GM12878 (cell line): ENCODE data around the gene RALGDS. TPM values are rescaled to one million over a fixed set of nuclear protein-coding genes. Genes with fewer than 3 reads are reported as not detected.

Experiments used
- ATAC-seq: fragments of 200-7000 bp; cut with Tn5 transposase; 3 replicates; pipeline ENCODE4 v1.9.1; 2020; ENCODE audit warnings: mild to moderate bottlenecking, moderate library complexity
- BruUV-seq: library from RNA; stranded (reverse); fragments of 400-500 nt; replicated peaks from 2 replicates; lab custom pipeline; 2021; lab: Mats Ljungman, UMichigan
- CTCF ChIA-PET: fragments of 300-600 bp; sonication (Branson Sonifier 250); formaldehyde crosslinking; extraction: SDS; loops from one replicate; lab custom pipeline; 2021; ENCODE audit warnings: inconsistent platforms; lab: Yijun Ruan, JAX
- POLR2A ChIA-PET: fragments of 350-600 bp; formaldehyde crosslinking; extraction: SDS; loops from one replicate; lab custom pipeline; 2021; ENCODE audit warnings: inconsistent platforms; lab: Charles Lee
- RAD21 ChIA-PET: fragments of 300-600 bp; sonication (Branson Sonifier 250); formaldehyde crosslinking; loops from one replicate; lab custom pipeline; 2023; ENCODE audit warnings: antibody characterized with exemption; ENCODE audit not compliant: unreplicated experiment; lab: Charles Lee
- SMC1A ChIA-PET: fragments of 300-600 bp; sonication (Branson Sonifier 250); formaldehyde crosslinking; loops from one replicate; lab custom pipeline; 2023; ENCODE audit not compliant: unreplicated experiment, uncharacterized antibody; lab: Charles Lee
- DNase-seq: peaks from one replicate; pipeline ENCODE4 v3.0.0-alpha.2; 2011; ENCODE audit warnings: low read depth, low spot score
- FAIRE-seq: peaks from 3 replicates; lab custom pipeline; 2011; peaks lifted over from hg19 to GRCh38; lab: Jason Lieb, UNC
- H2AFZ ChIP-seq: 2 replicates; pipeline ENCODE4 v1.6.0; 2011; ENCODE audit warnings: low read depth, low read length, control low read depth; ENCODE audit not compliant: control insufficient read depth
- H3K27ac ChIP-seq: 2 replicates; pipeline ENCODE4 v1.5.1; 2011; ENCODE audit warnings: control low read depth; ENCODE audit not compliant: control insufficient read depth, insufficient read depth
- H3K27me3 ChIP-seq, 2 experiments: replicated peaks in 1 of 2; 2 replicates each; pipeline versions ENCODE4 v1.6.0 to v1.6.1; 2011; ENCODE audit warnings: low read length in 1 of 2; ENCODE audit not compliant: control insufficient read depth in 2 of 2, insufficient read depth in 2 of 2
- H3K36me3 ChIP-seq, 2 experiments: 2 replicates each; pipeline ENCODE4 v1.5.1; 2011; ENCODE audit warnings: low read length in 1 of 2; ENCODE audit not compliant: control insufficient read depth in 2 of 2, insufficient read depth in 2 of 2
- H3K4me1 ChIP-seq: 2 replicates; pipeline ENCODE4 v1.6.1; 2011; ENCODE audit warnings: mild to moderate bottlenecking, low read length, moderate library complexity, mixed read lengths; ENCODE audit not compliant: control insufficient read depth, insufficient read depth
- H3K4me2 ChIP-seq: 2 replicates; pipeline ENCODE4 v1.6.0; 2011; ENCODE audit warnings: control low read depth; ENCODE audit not compliant: control insufficient read depth, insufficient read depth
- H3K4me3 ChIP-seq: fragments of 200-600 bp; sonication (generic); 2 replicates; pipeline ENCODE4 v1.5.1; 2016
- H3K79me2 ChIP-seq: 2 replicates; pipeline ENCODE4 v1.6.0; 2011; ENCODE audit warnings: low read length; ENCODE audit not compliant: control insufficient read depth, insufficient read depth
- H3K9ac ChIP-seq: 2 replicates; pipeline ENCODE4 v1.8.0; 2011; ENCODE audit warnings: low read length, control low read depth, mixed read lengths; ENCODE audit not compliant: control insufficient read depth, insufficient read depth
- H3K9me3 ChIP-seq: replicated peaks from 3 replicates; pipeline ENCODE4 v1.5.1; 2011; ENCODE audit warnings: mild to moderate bottlenecking, low read length; ENCODE audit not compliant: control insufficient read depth, insufficient read depth
- H4K20me1 ChIP-seq: 2 replicates; pipeline ENCODE4 v1.6.0; 2011; ENCODE audit not compliant: control insufficient read depth, insufficient read depth
- ATF7 ChIP-seq: fragments of 450-650 bp; IDR thresholded peaks from 2 replicates; pipeline ENCODE4 v1.6.1; 2016; ENCODE audit warnings: low read depth, mild to moderate bottlenecking
- CTCF ChIP-seq, 3 experiments: IDR thresholded peaks in 2 of 3; conservative IDR thresholded peaks in 1 of 3; 2 replicates each; pipeline ENCODE4 v1.5.1; 2011; ENCODE audit warnings: low read depth in 3 of 3, low read length in 3 of 3, mild to moderate bottlenecking in 3 of 3, control low read depth in 2 of 3, moderate library complexity in 2 of 3, inconsistent platforms in 1 of 3, mixed read lengths in 1 of 3; ENCODE audit not compliant: control insufficient read depth in 2 of 3, insufficient read depth in 1 of 3; ENCODE audit errors: extremely low read depth in 1 of 3
- IKZF2 ChIP-seq, 2 experiments: fragments of 450-650 bp; IDR thresholded peaks; 2 replicates each; pipeline ENCODE4 v1.6.1; 2017; ENCODE audit warnings: mild to moderate bottlenecking in 2 of 2, moderate library complexity in 2 of 2
- KAT2A ChIP-seq: conservative IDR thresholded peaks from 2 replicates; pipeline ENCODE4 v1.6.1; 2011; ENCODE audit warnings: low read depth, low read length; ENCODE audit not compliant: control insufficient read depth
- NFXL1 ChIP-seq: fragments of 450-650 bp; IDR thresholded peaks from 2 replicates; pipeline ENCODE4 v1.6.1; 2017; ENCODE audit warnings: antibody characterized with exemption, mild to moderate bottlenecking, borderline replicate concordance
- NR2F1 ChIP-seq: fragments of 450-650 bp; conservative IDR thresholded peaks from 2 replicates; pipeline ENCODE4 v1.6.1; 2017; ENCODE audit warnings: mild to moderate bottlenecking
- RUNX3 ChIP-seq: IDR thresholded peaks from 2 replicates; pipeline ENCODE4 v1.6.1; 2012; ENCODE audit warnings: low read length, inconsistent platforms
- SREBF1 ChIP-seq: IDR thresholded peaks from 2 replicates; pipeline ENCODE4 v1.6.1; 2012; ENCODE audit warnings: mild to moderate bottlenecking, low read length
- SUZ12 ChIP-seq: fragments of 200-600 bp; sonication (generic); IDR thresholded peaks from one replicate; pipeline ENCODE4 v1.6.1; 2018; ENCODE audit warnings: antibody characterized with exemption, mild to moderate bottlenecking; ENCODE audit not compliant: unreplicated experiment
- ZSCAN29 ChIP-seq: fragments of 450-650 bp; IDR thresholded peaks from 2 replicates; pipeline ENCODE4 v1.6.1; 2017; ENCODE audit warnings: mild to moderate bottlenecking, moderate library complexity
- WGBS: methylation state at CpG from one replicate; pipeline ENCODE4 v1.1.6; 2016; ENCODE audit warnings: low lambda C conversion rate; ENCODE audit not compliant: insufficient replicate concordance, insufficient coverage; ENCODE audit errors: missing lambda C conversion rate; 5-methylcytosine and 5-hydroxymethylcytosine counted together
- in situ Hi-C: fragments of 300-500 bp; cut with MboI; formaldehyde crosslinking; loops from 9 replicates; pipeline ENCODE4 v1.14.3; 2018; ENCODE audit warnings: mixed read lengths
- intact Hi-C: fragments of 100-400 bp; cut with micrococcal nuclease; formaldehyde crosslinking; loops from one replicate; pipeline ENCODE4 v1.14.2; 2022; ENCODE audit not compliant: unreplicated experiment
- polyA plus RNA-seq, 11 experiments: library from polyadenylated mRNA; depleted of rRNA in 4 of 11; unstranded in 6 of 11; stranded (reverse) in 5 of 11; fragments of >200 nt; fragmentation: Nextera tagmentation in 4 of 11; fragmentation: Illumina TruSeq in 1 of 11; extraction: Ambion mirVana in 4 of 11; extraction: Trizol in 1 of 11; gene quantifications; 1 replicate in 1 of 11; 2 replicates in 10 of 11; pipeline versions ENCODE4 v1.2.1 to v1.2.3, GENCODE V29; 2011 to 2016; ENCODE audit warnings: inconsistent platforms in 2 of 11, missing spikeins in 2 of 11, low read depth in 1 of 11
- total RNA-seq, 4 experiments: library from RNA; depleted of rRNA in 3 of 4; stranded (reverse); fragments of >200 nt in 3 of 4; fragmentation: Illumina TruSeq in 1 of 4; extraction: Trizol in 1 of 4; gene quantifications; 2 replicates each; pipeline versions ENCODE4 v1.2.1 to v1.2.3, GENCODE V29; 2013 to 2021
- TF ChIP-seq, protein P1 (sequence below): IDR thresholded peaks from 2 replicates; pipeline ENCODE4 v1.6.1; 2011; ENCODE audit warnings: borderline replicate concordance, low read depth, mild to moderate bottlenecking, moderate library complexity, low read length; ENCODE audit not compliant: insufficient read depth, poor library complexity, severe bottlenecking

The RALGDS gene
- total and polyA plus RNA-seq, 10 of the 15 experiments (the other 5 are each of a cell fraction or from before 2014, with no cell fraction given): 1.3 to 48.6 (median 21.2) TPM

DNA sequence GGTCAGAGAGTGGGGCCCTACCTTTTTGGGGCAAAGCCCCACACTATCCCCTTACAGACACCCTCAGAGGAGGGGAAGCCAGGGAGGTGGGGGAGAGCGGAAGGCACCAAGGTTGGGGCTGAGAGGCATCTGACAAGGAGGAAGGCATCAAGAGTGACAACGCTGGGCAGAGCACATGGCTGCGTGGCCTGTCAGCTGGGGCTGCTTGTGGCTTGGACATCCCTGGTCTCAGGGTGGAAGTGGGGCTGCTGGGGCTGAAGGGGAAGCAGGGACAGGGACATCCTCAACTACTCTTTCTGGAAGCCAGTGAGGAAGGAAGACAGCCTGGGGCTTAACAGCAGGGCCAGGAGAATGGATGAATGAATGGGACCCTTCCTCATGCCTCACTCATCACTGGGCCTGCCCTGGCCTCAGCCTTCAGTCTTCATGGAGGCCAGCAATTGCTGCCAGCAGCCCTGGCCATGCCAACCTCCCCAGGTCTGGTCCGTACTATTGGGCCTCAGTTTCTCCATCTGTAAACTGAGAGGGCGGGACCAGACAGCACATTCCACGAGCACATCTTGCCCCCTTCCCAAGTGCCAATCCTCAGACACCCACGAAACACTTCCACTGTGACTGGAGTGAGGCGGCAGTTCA is 993 bp upstream of the RALGDS start:
- FAIRE-seq: no peak
- POLR2A ChIA-PET: interaction anchor here (1.2 to 4.0 kb wide), 4 partner anchors 9 to 26 kb away, joined by 3 to 18 read pairs (median 6); no protein-coding TSS in a partner anchor
- Histone ChIP-seq H3K4me3 (no peak overlapping the region), H3K9me3 (no peaks in the 10 kb centered on the region), H3K27me3 (no peaks in the 10 kb centered on the region), H3K27ac (peak overlapping the region; percentile 81), H3K4me2 (peak overlapping the region; percentile 94), H2AFZ (no peak overlapping the region), H3K9ac (peak overlapping the region; percentile 61; the same call in 1 of the 2 replicates), H3K4me1 (peaks cover 53% of the 10 kb centered on the region), H3K79me2 (peaks cover 43% of the 10 kb centered on the region), H4K20me1 (no peaks in the 10 kb centered on the region; the same call in 1 of the 2 replicates), H3K36me3 (no peaks in the 10 kb centered on the region; a peak in 1 of 4 replicates)
- in situ Hi-C loops: no loop called here
- intact Hi-C loops: loop anchor here (1.0 kb wide), 1 partner anchor 27 kb away; no protein-coding TSS in a partner anchor
- DNase-seq: no peak
- TF ChIP-seq ATF7: 0 out of 2 replicates have a peak, but pooled peaks have one; percentile 9
- no peak for TF ChIP-seq KAT2A
- CTCF ChIA-PET: interaction anchor here (22.5 kb wide), 1 partner anchor 24 kb away, joined by 401 read pairs; no protein-coding TSS in a partner anchor
- SMC1A ChIA-PET: interaction anchor here (2.1 kb wide), 1 partner anchor 22 kb away, joined by 6 read pairs; no protein-coding TSS in a partner anchor
- RAD21 ChIA-PET: interaction anchor here (14.4 kb wide), 1 partner anchor 24 kb away, joined by 219 read pairs; no protein-coding TSS in a partner anchor
- no TSS peak for BruUV-seq
- no peak for ATAC-seq
- 82% methylated on average over 8 of the region's 8 CpGs for WGBS

DNA sequence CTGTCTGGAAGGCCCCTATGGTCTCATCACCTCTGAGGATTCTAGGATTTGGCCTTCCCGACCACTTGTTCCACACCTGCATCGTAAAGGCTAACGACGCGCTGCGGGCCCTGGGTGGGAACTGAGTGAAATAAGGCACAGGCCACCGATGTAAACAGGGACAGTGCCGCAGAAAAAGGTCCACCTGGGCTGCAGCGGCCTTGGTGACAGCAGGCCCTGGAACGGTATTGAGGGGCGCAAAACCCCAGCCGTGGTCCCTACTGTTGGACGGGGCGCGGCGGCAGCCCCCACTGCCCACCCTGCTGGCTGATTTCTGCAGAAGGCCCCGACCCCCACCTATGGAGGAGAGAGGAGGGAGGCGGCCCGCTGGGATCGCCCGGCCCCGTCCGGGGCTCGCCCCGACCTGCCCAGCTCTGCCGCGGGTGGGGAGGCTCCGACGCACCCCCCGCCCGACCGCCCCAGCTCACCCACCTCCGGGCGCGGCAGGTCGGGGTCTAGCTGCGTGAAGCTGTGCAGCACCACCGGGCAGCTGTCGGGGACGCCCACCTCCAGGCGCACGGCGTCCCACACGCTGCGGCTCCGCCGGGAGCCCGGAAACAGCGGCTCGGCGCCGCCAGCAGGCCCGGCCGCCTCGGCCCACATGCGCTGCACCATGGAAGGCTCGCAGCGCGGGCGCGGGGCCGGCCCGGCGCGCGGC is 391 bp downstream of the RALGDS start:
- FAIRE-seq: no peak
- intact Hi-C loops: loop anchor here (1.0 kb wide), 1 partner anchor 29 kb away; no protein-coding TSS in a partner anchor
- Histone ChIP-seq H3K4me1 (peaks cover 55% of the 10 kb centered on the region), H3K4me2 (peak overlapping the region; percentile 82), H2AFZ (no peak overlapping the region; the same call in 1 of the 2 replicates), H3K36me3 (no peaks in the 10 kb centered on the region; a peak in 1 of 4 replicates), H3K9me3 (no peaks in the 10 kb centered on the region), H3K4me3 (peak overlapping the region; percentile 91), H3K79me2 (peaks cover 49% of the 10 kb centered on the region), H3K27me3 (no peaks in the 10 kb centered on the region), H4K20me1 (no peaks in the 10 kb centered on the region; the same call in 1 of the 2 replicates), H3K27ac (peak overlapping the region; percentile 28), H3K9ac (peak overlapping the region; percentile 73)
- no TSS peak for BruUV-seq
- 2% methylated on average over 46 of the region's 66 CpGs for WGBS
- ChIA-PET POLR2A (interaction anchor here (1.2 to 4.0 kb wide), 2 partner anchors 10 to 28 kb away, joined by 4 to 18 read pairs; no protein-coding TSS in a partner anchor), CTCF (interaction anchor here (22.5 kb wide), 1 partner anchor 26 kb away, joined by 401 read pairs; no protein-coding TSS in a partner anchor), RAD21 (interaction anchor here (14.4 kb wide), 1 partner anchor 25 kb away, joined by 219 read pairs; no protein-coding TSS in a partner anchor), SMC1A (no interaction called here)
- DNase-seq: no peak
- peak; percentile 2 for ATAC-seq
- in situ Hi-C loops: no loop called here
- TF ChIP-seq NR2F1: no peak
- TF ChIP-seq SREBF1: no peak
- no peak for TF ChIP-seq NFXL1
- TF ChIP-seq IKZF2 (IDR thresholded peaks at IDR 0.05): no peak
- TF ChIP-seq RUNX3: no peak
- no peak for TF ChIP-seq CTCF (IDR thresholded peaks at IDR 0.05 in 2 of 3, conservative IDR thresholded peaks at IDR 0.05 in 1 of 3; ENCODE audit: control insufficient read depth in 2 of 3, extremely low read depth in 1 of 3, insufficient read depth in 1 of 3, low read depth in 3 of 3, low read length in 3 of 3)
- TF ChIP-seq, protein P1, sequence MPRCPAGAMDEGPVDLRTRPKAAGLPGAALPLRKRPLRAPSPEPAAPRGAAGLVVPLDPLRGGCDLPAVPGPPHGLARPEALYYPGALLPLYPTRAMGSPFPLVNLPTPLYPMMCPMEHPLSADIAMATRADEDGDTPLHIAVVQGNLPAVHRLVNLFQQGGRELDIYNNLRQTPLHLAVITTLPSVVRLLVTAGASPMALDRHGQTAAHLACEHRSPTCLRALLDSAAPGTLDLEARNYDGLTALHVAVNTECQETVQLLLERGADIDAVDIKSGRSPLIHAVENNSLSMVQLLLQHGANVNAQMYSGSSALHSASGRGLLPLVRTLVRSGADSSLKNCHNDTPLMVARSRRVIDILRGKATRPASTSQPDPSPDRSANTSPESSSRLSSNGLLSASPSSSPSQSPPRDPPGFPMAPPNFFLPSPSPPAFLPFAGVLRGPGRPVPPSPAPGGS: no peak
- no peak for TF ChIP-seq SUZ12
- no peak for TF ChIP-seq ZSCAN29
